Liver (tissue), 9 donors: ENCODE results near the gene TNFRSF8. TPM values are rescaled to one million over a fixed set of nuclear protein-coding genes. Genes with fewer than 3 reads are reported as not detected.

Experiments used
- DNase-seq: peaks from one replicate; pipeline ENCODE4 v3.0.0-alpha.2; 2017; ENCODE audit warnings: low spot score
- H3K27ac ChIP-seq, 2 donors: one replicate each; pipeline ENCODE4 v1.7.0; 2013; ENCODE audit warnings: inconsistent platforms in 2 of 2, low read length in 2 of 2, control low read depth in 1 of 2, low read depth in 1 of 2, mild to moderate bottlenecking in 1 of 2
- H3K27me3 ChIP-seq, 4 donors: one replicate each; pipeline versions ENCODE4 v1.6.1 to v1.7.0; 2013; ENCODE audit warnings: low read length in 3 of 4, inconsistent platforms in 1 of 4, mild to moderate bottlenecking in 1 of 4, moderate library complexity in 1 of 4; ENCODE audit not compliant: control insufficient read depth in 4 of 4, insufficient read depth in 4 of 4
- H3K36me3 ChIP-seq, 4 donors: one replicate each; pipeline versions ENCODE4 v1.6.1 to v1.7.0; 2013; ENCODE audit warnings: low read length in 3 of 4, mild to moderate bottlenecking in 3 of 4, low read depth in 1 of 4, moderate library complexity in 1 of 4; ENCODE audit not compliant: control insufficient read depth in 4 of 4, insufficient read depth in 3 of 4
- H3K4me1 ChIP-seq, 4 donors: one replicate each; pipeline versions ENCODE4 v1.6.1 to v1.7.0; 2013; ENCODE audit warnings: low read length in 3 of 4, mild to moderate bottlenecking in 3 of 4, moderate library complexity in 1 of 4; ENCODE audit not compliant: control insufficient read depth in 4 of 4, insufficient read depth in 4 of 4
- H3K4me3 ChIP-seq, 3 donors: one replicate each; pipeline versions ENCODE4 v1.6.1 to v1.7.0; 2013; ENCODE audit warnings: low read length in 3 of 3, control low read depth in 1 of 3, low read depth in 1 of 3, mild to moderate bottlenecking in 1 of 3
- H3K9ac ChIP-seq, 2 donors: one replicate each; pipeline ENCODE4 v1.7.0; 2013; ENCODE audit warnings: low read length in 2 of 2, mild to moderate bottlenecking in 2 of 2, moderate library complexity in 2 of 2, control low read depth in 1 of 2, low read depth in 1 of 2
- H3K9me3 ChIP-seq, 4 donors: one replicate each; pipeline versions ENCODE4 v1.6.1 to v1.7.0; 2013; ENCODE audit warnings: low read length in 3 of 4; ENCODE audit not compliant: control insufficient read depth in 4 of 4
- EGR1 ChIP-seq, 2 donors: IDR thresholded peaks; 2 replicates each; pipeline ENCODE4 v1.6.1; 2016 to 2018; ENCODE audit warnings: antibody characterized with exemption in 2 of 2, low read depth in 2 of 2
- GABPA ChIP-seq, 2 donors: IDR thresholded peaks in 1 of 2; conservative IDR thresholded peaks in 1 of 2; 2 replicates each; pipeline ENCODE4 v1.6.1; 2016; ENCODE audit warnings: antibody characterized with exemption in 2 of 2, mild to moderate bottlenecking in 1 of 2, moderate library complexity in 1 of 2
- HNF4A ChIP-seq, 2 donors: conservative IDR thresholded peaks; 2 replicates each; pipeline ENCODE4 v1.6.1; 2016; ENCODE audit warnings: antibody characterized with exemption in 2 of 2, mild to moderate bottlenecking in 2 of 2
- HNF4G ChIP-seq: IDR thresholded peaks from 2 replicates; pipeline ENCODE4 v1.6.1; 2016; ENCODE audit warnings: antibody characterized with exemption
- NR2F2 ChIP-seq: IDR thresholded peaks from 2 replicates; pipeline ENCODE4 v1.6.1; 2016; ENCODE audit warnings: antibody characterized with exemption
- RAD21 ChIP-seq, 2 donors: IDR thresholded peaks; 2 replicates each; pipeline ENCODE4 v1.6.1; 2016; ENCODE audit warnings: antibody characterized with exemption in 2 of 2, mild to moderate bottlenecking in 2 of 2
- RXRA ChIP-seq, 2 donors: IDR thresholded peaks; 2 replicates each; pipeline ENCODE4 v1.6.1; 2017 to 2018; ENCODE audit warnings: antibody characterized with exemption in 2 of 2, mild to moderate bottlenecking in 1 of 2
- TAF1 ChIP-seq: conservative IDR thresholded peaks from 2 replicates; pipeline ENCODE4 v1.6.1; 2016; ENCODE audit warnings: antibody characterized with exemption, mild to moderate bottlenecking
- WGBS: extraction: QIAGEN DNeasy Blood & Tissue Kit; methylation state at CpG from one replicate; pipeline ENCODE4 v1.1.7; 2013; 5-methylcytosine and 5-hydroxymethylcytosine counted together
- polyA plus RNA-seq, 2 donors: library from polyadenylated mRNA; stranded (reverse) in 1 of 2; unstranded in 1 of 2; fragments of 200-250 nt in 1 of 2; fragments of >200 nt in 1 of 2; fragmentation: Nextera tagmentation in 1 of 2; extraction: Ambion mirVana in 1 of 2; gene quantifications; one replicate each; pipeline versions ENCODE4 v1.2.1 to v1.2.3, GENCODE V29; 2013 to 2015
- total RNA-seq, 2 donors: library from RNA; depleted of rRNA; stranded (reverse); fragments of >200 nt; gene quantifications; one replicate each; pipeline ENCODE4 v1.2.3, GENCODE V29; 2014
- TF ChIP-seq, protein P1 (sequence below): IDR thresholded peaks from 2 replicates; pipeline ENCODE4 v1.6.1; 2016; ENCODE audit warnings: antibody characterized with exemption
- TF ChIP-seq, protein P2 (sequence below): IDR thresholded peaks from 2 replicates; pipeline ENCODE4 v1.6.1; 2016; ENCODE audit warnings: antibody characterized with exemption, mild to moderate bottlenecking
- TF ChIP-seq, protein P3 (sequence below): IDR thresholded peaks from 2 replicates; pipeline ENCODE4 v1.6.1; 2016; ENCODE audit warnings: antibody characterized with exemption
- TF ChIP-seq, protein P4 (sequence below): IDR thresholded peaks from 2 replicates; pipeline ENCODE4 v1.6.1; 2016; ENCODE audit warnings: antibody characterized with exemption
- TF ChIP-seq, protein P5 (sequence below): fragments of 150-350 bp; IDR thresholded peaks from 2 replicates; pipeline ENCODE4 v1.5.1; 2017; ENCODE audit warnings: improper control_type of control experiment, low read depth, low read length; ENCODE audit not compliant: missing input control
- donor health status: healthy.
- donor health status: healthy.
- donor health status: healthy.
- donor health status: healthy.
- donor health status: healthy.

Gene TNFRSF8
- total and polyA plus RNA-seq, 4 donors = 0.08 to 0.19 (median 0.12) TPM

DNA sequence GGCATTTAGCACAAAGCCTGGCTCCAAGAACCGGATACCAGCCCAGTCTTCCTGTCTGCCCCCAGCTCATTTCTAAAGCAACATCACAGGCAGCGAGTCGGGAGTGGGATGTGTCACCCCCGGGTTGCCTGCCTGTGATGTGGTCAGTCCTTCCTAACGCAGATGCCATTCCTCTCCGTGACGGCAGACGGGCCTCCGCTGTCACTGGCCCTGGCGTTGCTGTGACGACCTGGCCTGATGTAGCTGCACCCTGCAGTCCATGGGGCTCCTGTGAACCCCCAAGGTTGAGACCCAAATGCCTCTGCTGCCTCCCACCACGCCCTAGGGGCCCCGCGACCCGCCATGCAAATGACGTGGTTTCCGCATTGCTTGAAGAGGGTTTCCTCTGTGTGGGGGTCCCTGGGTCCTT is 116.0 kb downstream of the TNFRSF8 start:
- H3K27ac ChIP-seq = peak overlapping the region; percentile 64 to 87
- no peaks in the 10 kb centered on the region for H3K9me3 ChIP-seq
- H3K36me3 ChIP-seq = no peaks in the 10 kb centered on the region
- DNase-seq = no peak
- no peak overlapping the region for H3K4me3 ChIP-seq
- WGBS = 77% methylated on average over 17 of the region's 17 CpGs
- peaks cover 14 to 60% (median 31%) of the 10 kb centered on the region in 4 donors for H3K4me1 ChIP-seq
- no peak overlapping the region for H3K9ac ChIP-seq
- H3K27me3 ChIP-seq = no peaks in the 10 kb centered on the region
- TF ChIP-seq, protein P1, sequence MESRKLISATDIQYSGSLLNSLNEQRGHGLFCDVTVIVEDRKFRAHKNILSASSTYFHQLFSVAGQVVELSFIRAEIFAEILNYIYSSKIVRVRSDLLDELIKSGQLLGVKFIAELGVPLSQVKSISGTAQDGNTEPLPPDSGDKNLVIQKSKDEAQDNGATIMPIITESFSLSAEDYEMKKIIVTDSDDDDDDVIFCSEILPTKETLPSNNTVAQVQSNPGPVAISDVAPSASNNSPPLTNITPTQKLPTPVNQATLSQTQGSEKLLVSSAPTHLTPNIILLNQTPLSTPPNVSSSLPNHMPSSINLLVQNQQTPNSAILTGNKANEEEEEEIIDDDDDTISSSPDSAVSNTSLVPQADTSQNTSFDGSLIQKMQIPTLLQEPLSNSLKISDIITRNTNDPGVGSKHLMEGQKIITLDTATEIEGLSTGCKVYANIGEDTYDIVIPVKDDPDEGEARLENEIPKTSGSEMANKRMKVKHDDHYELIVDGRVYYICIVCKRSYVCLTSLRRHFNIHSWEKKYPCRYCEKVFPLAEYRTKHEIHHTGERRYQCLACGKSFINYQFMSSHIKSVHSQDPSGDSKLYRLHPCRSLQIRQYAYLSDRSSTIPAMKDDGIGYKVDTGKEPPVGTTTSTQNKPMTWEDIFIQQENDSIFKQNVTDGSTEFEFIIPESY = no peak
- TF ChIP-seq RXRA (IDR thresholded peaks at IDR 0.05) (no peak), EGR1 (IDR thresholded peaks at IDR 0.05; ENCODE audit: low read depth in 2 of 2) (no peak), RAD21 (IDR thresholded peaks at IDR 0.05) (no peak), NR2F2 (no peak), HNF4G (no peak), HNF4A (conservative IDR thresholded peaks at IDR 0.05) (no peak), GABPA (IDR thresholded peaks at IDR 0.05 in 1 of 2, conservative IDR thresholded peaks at IDR 0.05 in 1 of 2) (no peak)
- TF ChIP-seq, protein P2, sequence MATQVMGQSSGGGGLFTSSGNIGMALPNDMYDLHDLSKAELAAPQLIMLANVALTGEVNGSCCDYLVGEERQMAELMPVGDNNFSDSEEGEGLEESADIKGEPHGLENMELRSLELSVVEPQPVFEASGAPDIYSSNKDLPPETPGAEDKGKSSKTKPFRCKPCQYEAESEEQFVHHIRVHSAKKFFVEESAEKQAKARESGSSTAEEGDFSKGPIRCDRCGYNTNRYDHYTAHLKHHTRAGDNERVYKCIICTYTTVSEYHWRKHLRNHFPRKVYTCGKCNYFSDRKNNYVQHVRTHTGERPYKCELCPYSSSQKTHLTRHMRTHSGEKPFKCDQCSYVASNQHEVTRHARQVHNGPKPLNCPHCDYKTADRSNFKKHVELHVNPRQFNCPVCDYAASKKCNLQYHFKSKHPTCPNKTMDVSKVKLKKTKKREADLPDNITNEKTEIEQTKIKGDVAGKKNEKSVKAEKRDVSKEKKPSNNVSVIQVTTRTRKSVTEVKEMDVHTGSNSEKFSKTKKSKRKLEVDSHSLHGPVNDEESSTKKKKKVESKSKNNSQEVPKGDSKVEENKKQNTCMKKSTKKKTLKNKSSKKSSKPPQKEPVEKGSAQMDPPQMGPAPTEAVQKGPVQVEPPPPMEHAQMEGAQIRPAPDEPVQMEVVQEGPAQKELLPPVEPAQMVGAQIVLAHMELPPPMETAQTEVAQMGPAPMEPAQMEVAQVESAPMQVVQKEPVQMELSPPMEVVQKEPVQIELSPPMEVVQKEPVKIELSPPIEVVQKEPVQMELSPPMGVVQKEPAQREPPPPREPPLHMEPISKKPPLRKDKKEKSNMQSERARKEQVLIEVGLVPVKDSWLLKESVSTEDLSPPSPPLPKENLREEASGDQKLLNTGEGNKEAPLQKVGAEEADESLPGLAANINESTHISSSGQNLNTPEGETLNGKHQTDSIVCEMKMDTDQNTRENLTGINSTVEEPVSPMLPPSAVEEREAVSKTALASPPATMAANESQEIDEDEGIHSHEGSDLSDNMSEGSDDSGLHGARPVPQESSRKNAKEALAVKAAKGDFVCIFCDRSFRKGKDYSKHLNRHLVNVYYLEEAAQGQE = no peak
- TF ChIP-seq, protein P3, sequence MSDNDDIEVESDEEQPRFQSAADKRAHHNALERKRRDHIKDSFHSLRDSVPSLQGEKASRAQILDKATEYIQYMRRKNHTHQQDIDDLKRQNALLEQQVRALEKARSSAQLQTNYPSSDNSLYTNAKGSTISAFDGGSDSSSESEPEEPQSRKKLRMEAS = no peak
- TF ChIP-seq, protein P4, sequence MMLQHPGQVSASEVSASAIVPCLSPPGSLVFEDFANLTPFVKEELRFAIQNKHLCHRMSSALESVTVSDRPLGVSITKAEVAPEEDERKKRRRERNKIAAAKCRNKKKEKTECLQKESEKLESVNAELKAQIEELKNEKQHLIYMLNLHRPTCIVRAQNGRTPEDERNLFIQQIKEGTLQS = no peak
- TF ChIP-seq, protein P5, sequence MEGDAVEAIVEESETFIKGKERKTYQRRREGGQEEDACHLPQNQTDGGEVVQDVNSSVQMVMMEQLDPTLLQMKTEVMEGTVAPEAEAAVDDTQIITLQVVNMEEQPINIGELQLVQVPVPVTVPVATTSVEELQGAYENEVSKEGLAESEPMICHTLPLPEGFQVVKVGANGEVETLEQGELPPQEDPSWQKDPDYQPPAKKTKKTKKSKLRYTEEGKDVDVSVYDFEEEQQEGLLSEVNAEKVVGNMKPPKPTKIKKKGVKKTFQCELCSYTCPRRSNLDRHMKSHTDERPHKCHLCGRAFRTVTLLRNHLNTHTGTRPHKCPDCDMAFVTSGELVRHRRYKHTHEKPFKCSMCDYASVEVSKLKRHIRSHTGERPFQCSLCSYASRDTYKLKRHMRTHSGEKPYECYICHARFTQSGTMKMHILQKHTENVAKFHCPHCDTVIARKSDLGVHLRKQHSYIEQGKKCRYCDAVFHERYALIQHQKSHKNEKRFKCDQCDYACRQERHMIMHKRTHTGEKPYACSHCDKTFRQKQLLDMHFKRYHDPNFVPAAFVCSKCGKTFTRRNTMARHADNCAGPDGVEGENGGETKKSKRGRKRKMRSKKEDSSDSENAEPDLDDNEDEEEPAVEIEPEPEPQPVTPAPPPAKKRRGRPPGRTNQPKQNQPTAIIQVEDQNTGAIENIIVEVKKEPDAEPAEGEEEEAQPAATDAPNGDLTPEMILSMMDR = no peak

DNA sequence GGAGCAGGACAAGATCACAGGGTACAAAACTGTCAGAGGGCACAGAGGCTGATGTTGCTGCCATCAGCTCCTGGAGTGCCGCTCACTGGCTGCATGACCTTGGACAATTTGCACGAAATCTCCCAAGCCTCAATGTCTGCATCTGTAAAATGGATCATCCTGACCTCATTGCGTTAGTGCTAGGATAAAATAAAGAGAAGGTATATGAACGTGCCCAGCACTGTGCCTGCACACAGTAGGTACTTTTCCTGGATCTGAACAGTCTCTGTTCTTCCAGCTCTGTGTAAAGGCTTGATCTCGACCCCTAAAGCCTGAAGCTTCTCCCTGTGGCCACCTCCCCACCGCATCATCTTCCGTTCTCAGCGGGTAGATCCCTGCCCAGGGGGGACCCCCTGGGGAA is 116.6 kb downstream of the TNFRSF8 start:
- TF ChIP-seq GABPA (IDR thresholded peaks at IDR 0.05 in 1 of 2, conservative IDR thresholded peaks at IDR 0.05 in 1 of 2) = no peak
- TF ChIP-seq HNF4G = no peak
- TF ChIP-seq, protein P4 = no peak
- TF ChIP-seq, protein P1 = no peak
- TF ChIP-seq, protein P3 = no peak
- no peak for TF ChIP-seq TAF1
- TF ChIP-seq, protein P2 = no peak
- Histone ChIP-seq H3K4me1 (peaks cover 13 to 61% (median 32%) of the 10 kb centered on the region in 4 donors), H3K27ac (peak overlapping the region; percentile 64 to 87), H3K27me3 (no peaks in the 10 kb centered on the region), H3K9ac (no peak overlapping the region), H3K36me3 (no peaks in the 10 kb centered on the region), H3K9me3 (no peaks in the 10 kb centered on the region), H3K4me3 (no peak overlapping the region)
- WGBS = 87% methylated on average over 8 of the region's 8 CpGs
- DNase-seq = no peak
